Tibial artery (tissue), 4 donors: ENCODE measurements around the gene KAZN.

Experiments
- DNase-seq, 2 donors: peaks; one replicate each; pipeline ENCODE4 v3.0.0-alpha.2; 2019
- H3K27ac ChIP-seq, 2 donors: fragments of 200-600 bp; sonication (generic) in 1 of 2; 1 replicate in 1 of 2; 2 replicates in 1 of 2; pipeline ENCODE4 v1.5.1; 2018 to 2019; ENCODE audit warnings: mild to moderate bottlenecking in 1 of 2
- H3K27me3 ChIP-seq, 2 donors: fragments of 200-600 bp; sonication (generic) in 1 of 2; one replicate each; pipeline versions ENCODE4 v1.5.1 to v1.6.0; 2016 to 2019
- H3K36me3 ChIP-seq, 3 donors: fragments of 200-600 bp; sonication (generic) in 2 of 3; one replicate each; pipeline ENCODE4 v1.5.1; 2016 to 2019; ENCODE audit warnings: mild to moderate bottlenecking in 2 of 3
- H3K4me1 ChIP-seq, 4 donors: fragments of 200-600 bp; sonication (generic) in 2 of 4; 1 replicate in 3 of 4; 2 replicates in 1 of 4; pipeline ENCODE4 v1.5.1; 2016 to 2019
- H3K4me3 ChIP-seq, 2 donors: fragments of 200-600 bp; sonication (generic) in 1 of 2; 1 replicate in 1 of 2; 2 replicates in 1 of 2; pipeline ENCODE4 v1.5.1; 2018 to 2019; ENCODE audit warnings: mild to moderate bottlenecking in 2 of 2
- H3K9me3 ChIP-seq, 3 donors: fragments of 200-600 bp; sonication (generic) in 1 of 3; one replicate each; pipeline ENCODE4 v1.5.1; 2016 to 2019
- CTCF ChIP-seq, 2 experiments: fragments of 200-600 bp in 1 of 2; fragments of 450-650 bp in 1 of 2; IDR thresholded peaks; one replicate each; pipeline ENCODE4 v1.5.1; 2017 to 2019; ENCODE audit warnings: antibody characterized with exemption in 2 of 2, mild to moderate bottlenecking in 1 of 2, moderate library complexity in 1 of 2
- intact Hi-C: fragments of 100-400 bp; cut with DNase I; formaldehyde crosslinking; loops from one replicate; pipeline ENCODE4 v1.15.0; 2023; ENCODE audit warnings: low total_unique reads

Gene KAZN

GRCh38 chr1:15107058-15107687 is 508.7 kb downstream of the KAZN start:
- intact Hi-C loops = no loop called here
- no peak for DNase-seq
- TF ChIP-seq CTCF (IDR thresholded peaks at IDR 0.05) = no peak

GRCh38 chr1:15107911-15108310 is 509.4 kb downstream of the KAZN start:
- Histone ChIP-seq H3K27me3 (no peaks in the 10 kb centered on the region), H3K27ac (no peak overlapping the region), H3K36me3 (peaks cover 0 to 7% (median 0%) of the 10 kb centered on the region in 3 donors), H3K9me3 (peaks cover 0 to 7% (median 0%) of the 10 kb centered on the region in 3 donors), H3K4me3 (no peak overlapping the region), H3K4me1 (no peaks in the 10 kb centered on the region)
- TF ChIP-seq CTCF (IDR thresholded peaks at IDR 0.05) = no peak
- DNase-seq = no peak
- intact Hi-C loops = no loop called here

More at GRCh38 chr1:15107058-15107687, 508.7 kb downstream of the KAZN start:
- Histone ChIP-seq H3K4me3 (no peak overlapping the region), H3K27ac (no peak overlapping the region), H3K9me3 (peaks cover 0 to 7% (median 0%) of the 10 kb centered on the region in 3 donors), H3K36me3 (peaks cover 0 to 7% (median 0%) of the 10 kb centered on the region in 3 donors), H3K4me1 (no peaks in the 10 kb centered on the region), H3K27me3 (no peaks in the 10 kb centered on the region)

- H3K27me3 ChIP-seq = no peaks in the 10 kb centered on the region
- H3K27ac ChIP-seq = no peak overlapping the region
- intact Hi-C loops = no loop called here
- H3K4me3 ChIP-seq = no peak overlapping the region
- H3K4me1 ChIP-seq = no peaks in the 10 kb centered on the region
- peaks cover 0 to 9% (median 0%) of the 10 kb centered on the region in 3 donors for H3K36me3 ChIP-seq
- no peaks in the 10 kb centered on the region for H3K9me3 ChIP-seq
- no peak for TF ChIP-seq CTCF (IDR thresholded peaks at IDR 0.05)
- no peak for DNase-seq
Measured at GRCh38 chr1:15110128-15110866, 511.8 kb downstream of the KAZN start.

GRCh38 chr1:15110867-15111230 is 512.4 kb downstream of the KAZN start:
- no peak overlapping the region for H3K27ac ChIP-seq
- H3K9me3 ChIP-seq = no peaks in the 10 kb centered on the region
- no peak for TF ChIP-seq CTCF (IDR thresholded peaks at IDR 0.05)
- no peaks in the 10 kb centered on the region for H3K27me3 ChIP-seq
- peaks cover 0 to 9% (median 0%) of the 10 kb centered on the region in 3 donors for H3K36me3 ChIP-seq
- no peak for DNase-seq
- no peaks in the 10 kb centered on the region for H3K4me1 ChIP-seq
- H3K4me3 ChIP-seq = no peak overlapping the region
- intact Hi-C loops = no loop called here

GRCh38 chr1:15113146-15113545 is 514.7 kb downstream of the KAZN start:
- no peak for DNase-seq
- Histone ChIP-seq H3K9me3 (no peaks in the 10 kb centered on the region), H3K36me3 (peaks cover 0 to 9% (median 0%) of the 10 kb centered on the region in 3 donors), H3K27me3 (no peaks in the 10 kb centered on the region), H3K4me1 (no peaks in the 10 kb centered on the region), H3K4me3 (no peak overlapping the region), H3K27ac (no peak overlapping the region)
- TF ChIP-seq CTCF (IDR thresholded peaks at IDR 0.05) = no peak
- intact Hi-C loops = no loop called here
